HepG2 (cell line): ENCODE data around the gene RANBP3L. TPM values are rescaled to one million over a fixed set of nuclear protein-coding genes. Genes with fewer than 3 reads are reported as not detected.

Source experiments
- HOXA7 ChIP-seq: sonication (generic); formaldehyde crosslinking; IDR thresholded peaks from 2 replicates; pipeline ENCODE4 v1.8.1; 2022; ENCODE audit warnings: mild to moderate bottlenecking, missing genetic modification reagents, moderate library complexity
- IRF2 ChIP-seq: IDR thresholded peaks from 2 replicates; pipeline ENCODE4 v1.6.1; 2018; ENCODE audit warnings: missing genetic modification reagents, missing compliant biosample characterization
- JUND ChIP-seq: sonication (generic); formaldehyde crosslinking; IDR thresholded peaks from 2 replicates; pipeline ENCODE4 v1.8.0; 2022; ENCODE audit warnings: mild to moderate bottlenecking, missing genetic modification reagents
- POLR2A ChIP-seq, 2 experiments: IDR thresholded peaks; 2 replicates each; pipeline ENCODE4 v1.6.1; 2011; ENCODE audit warnings: low read depth in 2 of 2, low read length in 2 of 2, mild to moderate bottlenecking in 1 of 2, moderate library complexity in 1 of 2; ENCODE audit not compliant: insufficient read depth in 1 of 2
- PRMT3 ChIP-seq: sonication (generic); formaldehyde crosslinking; IDR thresholded peaks from 2 replicates; pipeline ENCODE4 v1.8.1; 2022; ENCODE audit warnings: low read depth, mild to moderate bottlenecking, moderate library complexity, missing genetic modification reagents, borderline replicate concordance
- RARA ChIP-seq: IDR thresholded peaks from 2 replicates; pipeline ENCODE4 v1.6.1; 2016; ENCODE audit warnings: missing genetic modification reagents, missing compliant biosample characterization
- RXRA ChIP-seq: sonication (generic); formaldehyde crosslinking; IDR thresholded peaks from 2 replicates; pipeline ENCODE4 v1.5.1; 2020; ENCODE audit warnings: missing genetic modification reagents
- TEAD3 ChIP-seq: optimal IDR thresholded peaks from 2 replicates; pipeline ENCODE3; 2016; ENCODE audit warnings: borderline replicate concordance
- ZBTB20 ChIP-seq: sonication (generic); formaldehyde crosslinking; IDR thresholded peaks from 2 replicates; pipeline ENCODE4 v1.8.1; 2023; ENCODE audit warnings: missing genetic modification reagents, low read depth, mild to moderate bottlenecking, borderline replicate concordance
- ZBTB40 ChIP-seq, 2 experiments: fragments of 450-650 bp in 1 of 2; sonication (generic) in 1 of 2; formaldehyde crosslinking in 1 of 2; IDR thresholded peaks; 2 replicates each; pipeline versions ENCODE4 v1.6.1 to v1.8.0; 2016 to 2022; ENCODE audit warnings: antibody characterized with exemption in 1 of 2, mild to moderate bottlenecking in 1 of 2, missing genetic modification reagents in 1 of 2
- ZNF343 ChIP-seq: sonication (generic); formaldehyde crosslinking; IDR thresholded peaks from 2 replicates; pipeline ENCODE4 v1.4.0; 2020; ENCODE audit warnings: mild to moderate bottlenecking, missing genetic modification reagents
- ZNF616 ChIP-seq: sonication (generic); formaldehyde crosslinking; IDR thresholded peaks from 2 replicates; pipeline ENCODE4 v1.5.0; 2020; ENCODE audit warnings: low read depth, mild to moderate bottlenecking, missing genetic modification reagents
- ZSCAN22 ChIP-seq: sonication (generic); formaldehyde crosslinking; IDR thresholded peaks from 2 replicates; pipeline ENCODE4 v1.4.0; 2020; ENCODE audit warnings: mild to moderate bottlenecking, missing genetic modification reagents
- polyA plus RNA-seq, 8 experiments: library from polyadenylated mRNA; depleted of rRNA in 3 of 8; stranded (reverse) in 7 of 8; unstranded in 1 of 8; fragments of >200 nt; fragmentation: Illumina TruSeq in 4 of 8; extraction: Trizol in 4 of 8; gene quantifications; 2 replicates each; pipeline versions ENCODE4 v1.2.1 to v1.2.3, GENCODE V29; 2011 to 2016; ENCODE audit warnings: low read depth in 4 of 8, missing spikeins in 1 of 8, mixed read lengths in 1 of 8; ENCODE audit not compliant: insufficient read depth in 1 of 8
- total RNA-seq, 5 experiments: library from RNA; depleted of rRNA; stranded (reverse); fragments of >200 nt; fragmentation: Illumina TruSeq; extraction: Trizol; gene quantifications; 2 replicates each; pipeline ENCODE4 v1.2.3, GENCODE V29; 2016; ENCODE audit warnings: low read depth in 1 of 5
- TF ChIP-seq, protein P1 (sequence below): sonication (generic); formaldehyde crosslinking; IDR thresholded peaks from 2 replicates; pipeline ENCODE4 v1.4.0; 2020; ENCODE audit warnings: missing genetic modification reagents
- TF ChIP-seq, protein P2 (sequence below): sonication (generic); formaldehyde crosslinking; IDR thresholded peaks from 2 replicates; pipeline ENCODE4 v1.5.0; 2020; ENCODE audit warnings: mild to moderate bottlenecking, missing genetic modification reagents, borderline replicate concordance

The RANBP3L gene
- total and polyA plus RNA-seq, 2 of the 13 experiments (the other 11 are each of a cell fraction or from before 2014, with no cell fraction given): 0.09 TPM; not detected in 1

DNA sequence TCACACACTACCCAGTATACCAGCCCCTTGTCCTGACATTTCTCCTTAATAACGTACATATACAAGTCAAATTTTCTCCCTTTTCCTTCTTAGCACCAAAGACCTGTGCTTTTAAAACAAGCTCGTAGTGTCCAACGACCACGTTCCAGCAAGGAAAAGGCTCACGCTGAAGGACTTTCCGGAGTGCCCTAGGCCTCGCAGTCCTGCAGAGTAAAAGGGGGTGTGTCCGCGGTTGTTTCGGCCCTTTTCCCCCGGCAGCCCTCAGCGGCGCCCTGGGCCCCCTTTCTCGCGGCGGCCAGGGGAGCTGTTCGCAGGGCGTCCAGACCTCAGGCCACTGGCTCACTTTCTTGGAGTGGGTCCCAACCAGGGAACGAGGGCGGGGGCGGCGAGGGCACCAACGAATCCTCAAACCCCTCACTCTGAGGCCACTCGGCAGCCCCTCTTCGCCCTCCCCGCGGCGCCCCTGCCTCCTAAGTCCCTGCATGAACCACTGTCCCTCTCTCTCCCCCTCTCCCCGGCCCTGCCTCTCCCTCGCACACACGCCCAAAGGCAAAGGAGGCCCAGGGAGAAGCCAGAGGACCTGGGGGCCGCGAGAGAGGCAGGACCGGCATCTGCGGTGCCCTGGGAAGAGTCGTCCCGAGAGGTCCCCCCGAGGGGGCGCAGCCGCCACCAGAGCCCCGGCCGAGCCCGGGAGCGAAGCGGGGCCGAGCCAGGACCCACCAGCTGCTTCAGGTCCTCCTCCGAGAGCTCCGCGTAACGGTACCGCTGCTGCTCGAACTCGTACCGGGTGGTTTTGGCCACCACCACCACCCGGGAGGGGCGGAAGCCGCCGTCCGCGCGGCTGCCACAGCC, 60.7 kb downstream of the RANBP3L start (continued):
- TF ChIP-seq PRMT3 (CRISPR knock-in tag) (no peak), RXRA (0 out of 2 replicates have a peak, but pooled peaks have one; percentile 22), TEAD3 (CRISPR knock-in tag) (peak; percentile 7), IRF2 (CRISPR knock-in tag) (0 out of 2 replicates have a peak, but pooled peaks have one; percentile 23), ZSCAN22 (peak; percentile 10; the same call in 1 of the 2 replicates), JUND (CRISPR knock-in tag) (no peak), ZBTB40 (IDR thresholded peaks at IDR 0.05) (no peak), ZBTB40 (CRISPR knock-in tag; IDR thresholded peaks at IDR 0.05) (peak; percentile 61; the same call in 1 of the 2 replicates), ZBTB20 (CRISPR knock-in tag) (peak; percentile 22; the same call in 1 of the 2 replicates), POLR2A (IDR thresholded peaks at IDR 0.05; ENCODE audit: insufficient read depth in 1 of 2, low read depth in 2 of 2, low read length in 2 of 2) (peak; percentile 45 to 50; a peak in 2 of 4 replicates), HOXA7 (no peak), ZNF616 (peak; percentile 8; the same call in 1 of the 2 replicates), RARA (no peak), ZNF343 (no peak; the same call in 1 of the 2 replicates)
- TF ChIP-seq, protein P1, sequence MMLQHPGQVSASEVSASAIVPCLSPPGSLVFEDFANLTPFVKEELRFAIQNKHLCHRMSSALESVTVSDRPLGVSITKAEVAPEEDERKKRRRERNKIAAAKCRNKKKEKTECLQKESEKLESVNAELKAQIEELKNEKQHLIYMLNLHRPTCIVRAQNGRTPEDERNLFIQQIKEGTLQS: 0 out of 2 replicates have a peak, but pooled peaks have one; percentile 14
- TF ChIP-seq, protein P2, sequence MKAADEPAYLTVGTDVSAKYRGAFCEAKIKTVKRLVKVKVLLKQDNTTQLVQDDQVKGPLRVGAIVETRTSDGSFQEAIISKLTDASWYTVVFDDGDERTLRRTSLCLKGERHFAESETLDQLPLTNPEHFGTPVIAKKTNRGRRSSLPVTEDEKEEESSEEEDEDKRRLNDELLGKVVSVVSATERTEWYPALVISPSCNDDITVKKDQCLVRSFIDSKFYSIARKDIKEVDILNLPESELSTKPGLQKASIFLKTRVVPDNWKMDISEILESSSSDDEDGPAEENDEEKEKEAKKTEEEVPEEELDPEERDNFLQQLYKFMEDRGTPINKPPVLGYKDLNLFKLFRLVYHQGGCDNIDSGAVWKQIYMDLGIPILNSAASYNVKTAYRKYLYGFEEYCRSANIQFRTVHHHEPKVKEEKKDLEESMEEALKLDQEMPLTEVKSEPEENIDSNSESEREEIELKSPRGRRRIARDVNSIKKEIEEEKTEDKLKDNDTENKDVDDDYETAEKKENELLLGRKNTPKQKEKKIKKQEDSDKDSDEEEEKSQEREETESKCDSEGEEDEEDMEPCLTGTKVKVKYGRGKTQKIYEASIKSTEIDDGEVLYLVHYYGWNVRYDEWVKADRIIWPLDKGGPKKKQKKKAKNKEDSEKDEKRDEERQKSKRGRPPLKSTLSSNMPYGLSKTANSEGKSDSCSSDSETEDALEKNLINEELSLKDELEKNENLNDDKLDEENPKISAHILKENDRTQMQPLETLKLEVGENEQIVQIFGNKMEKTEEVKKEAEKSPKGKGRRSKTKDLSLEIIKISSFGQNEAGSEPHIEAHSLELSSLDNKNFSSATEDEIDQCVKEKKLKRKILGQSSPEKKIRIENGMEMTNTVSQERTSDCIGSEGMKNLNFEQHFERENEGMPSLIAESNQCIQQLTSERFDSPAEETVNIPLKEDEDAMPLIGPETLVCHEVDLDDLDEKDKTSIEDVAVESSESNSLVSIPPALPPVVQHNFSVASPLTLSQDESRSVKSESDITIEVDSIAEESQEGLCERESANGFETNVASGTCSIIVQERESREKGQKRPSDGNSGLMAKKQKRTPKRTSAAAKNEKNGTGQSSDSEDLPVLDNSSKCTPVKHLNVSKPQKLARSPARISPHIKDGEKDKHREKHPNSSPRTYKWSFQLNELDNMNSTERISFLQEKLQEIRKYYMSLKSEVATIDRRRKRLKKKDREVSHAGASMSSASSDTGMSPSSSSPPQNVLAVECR (CRISPR knock-in tag): peak; percentile 63
